Stomach (tissue), 4 donors: ENCODE measurements around the gene CTU1.

Experiments used
- EP300 ChIP-seq: sonication (generic); formaldehyde crosslinking; IDR thresholded peaks from one replicate; pipeline ENCODE4 v1.6.1; 2017; ENCODE audit warnings: antibody characterized with exemption
- POLR2A ChIP-seq, 4 donors: fragments of 450-650 bp; IDR thresholded peaks; one replicate each; pipeline ENCODE4 v1.6.1; 2016; ENCODE audit warnings: antibody characterized with exemption in 4 of 4, control low read depth in 2 of 4, mild to moderate bottlenecking in 1 of 4, moderate library complexity in 1 of 4
- POLR2AphosphoS5 ChIP-seq, 3 donors: sonication (generic); formaldehyde crosslinking; IDR thresholded peaks; one replicate each; pipeline ENCODE4 v1.6.1; 2016; ENCODE audit warnings: antibody characterized with exemption in 3 of 3
- TF ChIP-seq, protein P1 (sequence below), 7 experiments: fragments of 450-650 bp in 4 of 7; fragments of 200-600 bp in 3 of 7; sonication (generic) in 3 of 7; IDR thresholded peaks; one replicate each; pipeline ENCODE4 v1.5.1; 2016 to 2019; ENCODE audit warnings: antibody characterized with exemption in 7 of 7, control low read depth in 2 of 7, mild to moderate bottlenecking in 1 of 7

DNA sequence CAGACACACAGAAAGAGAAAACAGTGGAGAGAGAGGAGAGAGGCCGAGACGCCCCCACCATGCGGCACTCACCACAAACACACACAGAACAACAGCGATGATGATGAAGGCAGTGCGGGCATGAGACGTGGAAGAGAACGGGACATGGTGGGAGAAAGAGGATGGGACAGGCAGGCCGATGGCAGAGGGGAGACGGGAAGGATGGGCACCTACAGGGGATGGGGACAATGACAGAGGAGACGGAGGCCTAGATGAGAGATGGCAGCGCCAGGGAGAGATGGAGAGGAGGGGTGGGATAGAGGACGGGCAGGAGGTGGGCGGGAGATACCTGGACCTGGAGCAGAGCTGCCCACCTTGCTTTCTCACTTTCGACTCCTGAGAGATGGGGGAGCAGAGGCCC is 24.4 kb downstream of the CTU1 start:
- TF ChIP-seq, protein P1, sequence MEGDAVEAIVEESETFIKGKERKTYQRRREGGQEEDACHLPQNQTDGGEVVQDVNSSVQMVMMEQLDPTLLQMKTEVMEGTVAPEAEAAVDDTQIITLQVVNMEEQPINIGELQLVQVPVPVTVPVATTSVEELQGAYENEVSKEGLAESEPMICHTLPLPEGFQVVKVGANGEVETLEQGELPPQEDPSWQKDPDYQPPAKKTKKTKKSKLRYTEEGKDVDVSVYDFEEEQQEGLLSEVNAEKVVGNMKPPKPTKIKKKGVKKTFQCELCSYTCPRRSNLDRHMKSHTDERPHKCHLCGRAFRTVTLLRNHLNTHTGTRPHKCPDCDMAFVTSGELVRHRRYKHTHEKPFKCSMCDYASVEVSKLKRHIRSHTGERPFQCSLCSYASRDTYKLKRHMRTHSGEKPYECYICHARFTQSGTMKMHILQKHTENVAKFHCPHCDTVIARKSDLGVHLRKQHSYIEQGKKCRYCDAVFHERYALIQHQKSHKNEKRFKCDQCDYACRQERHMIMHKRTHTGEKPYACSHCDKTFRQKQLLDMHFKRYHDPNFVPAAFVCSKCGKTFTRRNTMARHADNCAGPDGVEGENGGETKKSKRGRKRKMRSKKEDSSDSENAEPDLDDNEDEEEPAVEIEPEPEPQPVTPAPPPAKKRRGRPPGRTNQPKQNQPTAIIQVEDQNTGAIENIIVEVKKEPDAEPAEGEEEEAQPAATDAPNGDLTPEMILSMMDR (IDR thresholded peaks at IDR 0.05) = no peak
- TF ChIP-seq POLR2A (IDR thresholded peaks at IDR 0.05) = no peak
- TF ChIP-seq POLR2AphosphoS5 (IDR thresholded peaks at IDR 0.05) = no peak
- no peak for TF ChIP-seq EP300
